GM18505 (cell line): ENCODE data around the gene MELTF.

Experiments
- ATAC-seq: cut with Tn5 transposase; IDR thresholded peaks from one replicate; pipeline ENCODE4 v1.9.1; 2021; ENCODE audit not compliant: unreplicated experiment
- POLR2A ChIP-seq: IDR thresholded peaks from 4 replicates; pipeline ENCODE4 v1.6.1; 2011; ENCODE audit warnings: borderline replicate concordance; ENCODE audit not compliant: insufficient read depth, insufficient read length; ENCODE audit errors: extremely low read depth

MELTF gene

GRCh38 chr3:197021729-197022404 is 7.8 kb downstream of the MELTF start:
- no peak for ATAC-seq
- TF ChIP-seq POLR2A: no peak

GRCh38 chr3:197021231-197021630 is 8.4 kb downstream of the MELTF start:
- TF ChIP-seq POLR2A: no peak
- ATAC-seq: no peak

- ATAC-seq: no peak
- TF ChIP-seq POLR2A: no peak
Measured at GRCh38 chr3:197019535-197019934, 10.1 kb downstream of the MELTF start.

- no peak for ATAC-seq
- TF ChIP-seq POLR2A: no peak
Measured at GRCh38 chr3:197019021-197019420, 10.6 kb downstream of the MELTF start.

GRCh38 chr3:197017003-197017402 is 12.6 kb downstream of the MELTF start:
- ATAC-seq: no peak
- no peak for TF ChIP-seq POLR2A

GRCh38 chr3:197015790-197016736 is 13.6 kb downstream of the MELTF start:
- TF ChIP-seq POLR2A: no peak

GRCh38 chr3:197014942-197015575 is 14.6 kb downstream of the MELTF start:
- TF ChIP-seq POLR2A: no peak
- no peak for ATAC-seq

More at GRCh38 chr3:197015790-197016736, 13.6 kb downstream of the MELTF start:
- ATAC-seq: no peak

GRCh38 chr3:197014024-197014423 is 15.6 kb downstream of the MELTF start:
- TF ChIP-seq POLR2A: no peak
- ATAC-seq: no peak

- TF ChIP-seq POLR2A: no peak
Measured at GRCh38 chr3:197012540-197012883, 17.1 kb downstream of the MELTF start.

GRCh38 chr3:197011780-197012539 is 17.7 kb downstream of the MELTF start:
- TF ChIP-seq POLR2A: no peak
- no peak for ATAC-seq

More at GRCh38 chr3:197012540-197012883, 17.1 kb downstream of the MELTF start:
- ATAC-seq: no peak

- no peak for TF ChIP-seq POLR2A
- no peak for ATAC-seq
Measured at GRCh38 chr3:197010556-197011351, 18.9 kb downstream of the MELTF start.

GRCh38 chr3:197009532-197010019 is 20.0 kb downstream of the MELTF start:
- no peak for TF ChIP-seq POLR2A
- ATAC-seq: no peak
